Measurements from ENCODE around the gene CFAP126. TPM values are rescaled to one million over a fixed set of nuclear protein-coding genes. Genes with fewer than 3 reads are reported as not detected.
A peak's percentile ranks its signal among the peaks of the same experiment; 100 is the strongest.
"Not testable (repeated sequence)": the region's sequence is repeated elsewhere in the genome, so short reads cannot be mapped to it uniquely, and the experiment has no call there.

CFAP126 gene
- total RNA-seq, 4 donors from 2014 or later: not detected

DNA sequence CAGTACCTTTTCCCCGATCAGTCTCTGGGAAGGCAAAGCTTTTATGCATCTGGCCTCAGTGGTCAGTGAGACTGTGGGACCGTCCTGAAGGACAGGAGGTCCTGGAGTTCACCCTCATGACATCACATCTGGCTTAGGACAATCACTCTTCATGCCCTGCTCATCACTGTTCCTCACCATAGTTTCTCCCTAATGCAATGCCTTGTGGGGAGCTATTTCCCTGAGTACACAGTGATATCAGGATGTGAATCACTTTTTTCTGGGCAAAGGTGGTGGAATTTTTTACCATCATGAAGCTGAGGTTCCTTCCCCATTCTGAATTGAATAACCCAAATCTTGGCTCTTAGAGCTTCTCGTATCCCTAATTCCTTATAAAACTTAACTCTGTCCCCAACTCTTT is 34.8 kb upstream of the CFAP126 start:
- DNase-seq (ENCODE audit: low spot score) (no peak), ATAC-seq (ENCODE audit: low FRiP score) (no peak)
- TF ChIP-seq, protein P1, sequence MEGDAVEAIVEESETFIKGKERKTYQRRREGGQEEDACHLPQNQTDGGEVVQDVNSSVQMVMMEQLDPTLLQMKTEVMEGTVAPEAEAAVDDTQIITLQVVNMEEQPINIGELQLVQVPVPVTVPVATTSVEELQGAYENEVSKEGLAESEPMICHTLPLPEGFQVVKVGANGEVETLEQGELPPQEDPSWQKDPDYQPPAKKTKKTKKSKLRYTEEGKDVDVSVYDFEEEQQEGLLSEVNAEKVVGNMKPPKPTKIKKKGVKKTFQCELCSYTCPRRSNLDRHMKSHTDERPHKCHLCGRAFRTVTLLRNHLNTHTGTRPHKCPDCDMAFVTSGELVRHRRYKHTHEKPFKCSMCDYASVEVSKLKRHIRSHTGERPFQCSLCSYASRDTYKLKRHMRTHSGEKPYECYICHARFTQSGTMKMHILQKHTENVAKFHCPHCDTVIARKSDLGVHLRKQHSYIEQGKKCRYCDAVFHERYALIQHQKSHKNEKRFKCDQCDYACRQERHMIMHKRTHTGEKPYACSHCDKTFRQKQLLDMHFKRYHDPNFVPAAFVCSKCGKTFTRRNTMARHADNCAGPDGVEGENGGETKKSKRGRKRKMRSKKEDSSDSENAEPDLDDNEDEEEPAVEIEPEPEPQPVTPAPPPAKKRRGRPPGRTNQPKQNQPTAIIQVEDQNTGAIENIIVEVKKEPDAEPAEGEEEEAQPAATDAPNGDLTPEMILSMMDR (IDR thresholded peaks at IDR 0.05): no peak

DNA sequence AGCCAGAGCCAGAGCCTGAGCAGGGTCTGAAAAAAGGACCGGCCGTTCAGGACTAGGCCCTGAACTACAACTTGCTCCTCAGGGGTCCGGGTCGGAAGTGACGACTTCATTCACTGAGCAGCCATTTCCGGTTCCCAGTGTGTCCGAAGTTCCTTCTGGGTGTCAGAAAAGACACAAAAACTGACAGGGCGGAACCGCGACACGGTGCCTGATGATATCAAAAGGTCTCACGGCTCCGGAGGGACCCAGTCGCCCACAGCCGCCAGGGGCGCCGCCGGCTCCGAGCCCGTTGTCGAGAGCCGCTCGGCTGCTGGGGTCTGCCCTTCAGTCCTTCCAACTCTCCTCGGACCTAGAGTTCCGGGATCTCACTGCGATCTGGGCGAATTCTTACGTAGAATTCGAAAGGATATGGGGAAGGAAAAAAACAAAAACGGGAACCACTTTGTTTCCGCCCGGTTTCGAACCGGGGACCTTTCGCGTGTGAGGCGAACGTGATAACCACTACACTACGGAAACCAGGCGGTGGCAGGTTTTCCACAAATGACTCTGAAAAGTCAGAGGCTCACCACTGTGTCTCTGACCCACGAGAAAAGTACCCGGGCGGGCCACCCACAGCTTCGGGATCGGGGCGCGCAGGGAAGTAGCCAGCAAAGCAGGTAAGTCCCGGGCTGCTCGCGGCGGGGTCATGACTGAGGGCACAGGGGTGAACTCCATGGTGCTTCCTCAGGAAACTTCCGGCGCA is 31.8 kb upstream of the CFAP126 start:
- DNase-seq (ENCODE audit: low spot score): peak; percentile 96
- TF ChIP-seq, protein P1 (IDR thresholded peaks at IDR 0.05): no peak
- peak; percentile 87 for ATAC-seq (ENCODE audit: low FRiP score)

DNA sequence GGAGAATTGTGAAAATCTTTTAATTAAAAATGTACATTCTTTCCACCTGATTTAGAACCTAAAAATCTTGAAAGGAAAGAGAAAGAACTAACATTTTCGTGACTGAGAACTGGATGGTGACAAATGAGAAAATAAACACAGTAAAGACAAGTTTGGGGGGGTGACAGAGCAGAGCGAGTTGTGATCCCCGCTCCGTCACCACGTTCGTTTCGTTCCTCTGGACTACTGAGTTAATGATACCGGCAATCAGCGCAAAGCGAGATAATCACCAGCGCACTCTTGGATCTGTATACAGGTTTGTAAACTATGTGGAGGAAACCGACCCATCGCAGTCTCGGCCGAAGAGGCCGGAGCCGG is 31.2 kb upstream of the CFAP126 start:
- ATAC-seq (ENCODE audit: low FRiP score): peak; percentile 3
- no peak for DNase-seq (ENCODE audit: low spot score)
- TF ChIP-seq, protein P1 (IDR thresholded peaks at IDR 0.05): no peak

DNA sequence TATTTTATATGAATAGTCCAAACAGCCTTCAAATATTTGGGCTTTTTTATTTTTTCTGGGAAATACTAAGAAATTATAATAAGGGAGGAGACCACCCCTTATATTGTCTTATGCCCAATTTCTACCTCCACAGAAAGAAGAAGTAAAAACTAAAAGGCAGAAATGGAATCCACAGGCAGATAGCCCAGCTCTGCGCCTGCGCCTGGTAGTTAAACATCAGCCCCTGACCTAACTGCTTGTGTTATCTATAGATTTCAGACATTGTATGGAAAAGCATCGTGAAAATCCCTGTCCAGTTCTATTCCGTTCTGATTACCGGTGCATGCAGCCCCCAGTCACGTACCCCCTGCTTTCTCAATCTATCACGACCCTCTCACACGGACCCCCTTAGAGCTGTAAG is 29.4 kb upstream of the CFAP126 start:
- ATAC-seq (ENCODE audit: low FRiP score); DNase-seq (ENCODE audit: low spot score): not testable (repeated sequence)

DNA sequence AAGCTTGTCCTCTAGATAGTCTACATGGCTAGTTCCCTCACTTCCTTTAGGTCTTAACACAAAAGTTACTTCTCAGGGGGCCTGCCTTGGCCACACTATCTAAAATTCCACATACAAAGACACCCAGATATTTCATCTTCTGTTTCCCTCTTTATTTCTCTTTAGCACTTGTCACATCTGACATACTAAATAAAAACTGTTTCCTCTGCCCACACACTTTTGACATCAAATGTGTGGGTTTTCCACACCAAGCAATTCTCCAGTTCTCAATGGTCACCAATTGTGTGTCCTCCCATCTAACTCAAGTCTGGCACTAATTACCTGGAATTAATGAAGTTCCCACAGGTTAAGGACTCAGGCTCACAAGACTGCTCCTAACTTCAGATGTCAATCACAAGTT is 25.5 kb upstream of the CFAP126 start:
- ATAC-seq (ENCODE audit: low FRiP score) (no peak), DNase-seq (ENCODE audit: low spot score) (no peak)
- TF ChIP-seq, protein P1 (IDR thresholded peaks at IDR 0.05): no peak

DNA sequence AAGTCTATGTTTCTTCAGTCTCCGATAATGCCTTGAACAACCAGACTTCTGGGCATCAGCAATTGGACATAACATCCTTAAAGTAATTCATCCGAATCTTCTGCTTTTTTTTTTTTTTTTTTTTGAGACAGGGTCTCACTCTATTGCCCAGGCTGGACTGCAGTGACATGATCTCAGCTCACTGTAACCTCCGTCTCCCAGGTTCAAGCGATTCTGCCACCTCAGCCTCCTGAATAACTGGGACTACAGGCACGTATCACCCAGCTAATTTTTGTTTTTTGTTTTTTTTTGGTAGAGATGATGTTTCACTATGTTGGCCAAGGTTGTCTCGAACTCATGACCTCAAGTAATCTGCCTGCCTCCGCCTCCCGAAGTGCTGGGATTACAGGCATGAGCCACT is 23.9 kb upstream of the CFAP126 start:
- TF ChIP-seq, protein P1 (IDR thresholded peaks at IDR 0.05): no peak
- DNase-seq (ENCODE audit: low spot score) (no peak), ATAC-seq (ENCODE audit: low FRiP score) (no peak)

DNA sequence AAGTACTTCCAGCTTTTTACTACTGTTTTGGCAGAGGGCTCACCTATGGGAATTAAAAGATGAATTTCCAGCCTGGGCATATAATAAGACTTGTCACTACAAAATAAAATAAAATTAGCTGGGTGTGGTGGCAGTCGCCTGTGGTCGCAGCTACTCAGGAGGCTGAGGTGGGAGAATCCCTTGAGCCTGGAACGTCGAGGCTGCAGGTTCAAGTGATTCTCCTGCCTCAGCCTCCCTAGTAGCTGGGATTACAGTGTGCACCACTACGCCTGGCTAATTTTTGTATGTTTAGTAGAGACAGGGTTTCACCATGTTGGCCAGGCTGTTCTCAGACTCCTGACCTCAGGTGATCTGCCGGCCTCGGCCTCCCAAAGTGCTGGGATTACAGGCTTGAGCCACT is 23.5 kb upstream of the CFAP126 start:
- DNase-seq (ENCODE audit: low spot score); ATAC-seq (ENCODE audit: low FRiP score): not testable (repeated sequence)

DNA sequence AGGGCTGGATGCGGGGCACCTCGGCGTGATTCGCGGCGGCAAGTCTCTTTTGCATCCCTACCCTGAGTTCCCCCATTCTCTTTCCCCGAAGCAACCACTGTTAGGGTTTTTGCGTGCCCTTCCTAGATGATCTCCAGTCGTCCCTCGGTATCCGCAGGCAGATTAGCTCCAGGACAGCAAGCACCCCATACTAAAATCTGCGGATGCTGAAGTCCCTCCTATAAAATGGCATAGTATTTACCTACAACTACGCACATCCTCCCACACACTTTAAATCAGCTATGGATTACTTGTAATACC is 22.8 kb upstream of the CFAP126 start:
- TF ChIP-seq, protein P1 (IDR thresholded peaks at IDR 0.05): no peak
- ATAC-seq (ENCODE audit: low FRiP score) (no peak), DNase-seq (ENCODE audit: low spot score) (no peak)

Data from omental fat pad (tissue), 4 donors.